C4-2B (cell line): Measurements from ENCODE around the gene DTD1.

Source experiments
- ZFX ChIP-seq: fragments of 450-650 bp; IDR thresholded peaks from 2 replicates; pipeline ENCODE4 v1.6.1; 2017
- TF ChIP-seq, protein P1 (sequence below): fragments of 450-650 bp; conservative IDR thresholded peaks from 2 replicates; pipeline ENCODE4 v1.5.1; 2017; ENCODE audit warnings: mild to moderate bottlenecking

GRCh38 chr20:18692447-18692846, 104.6 kb downstream of the DTD1 start:
- TF ChIP-seq, protein P1, sequence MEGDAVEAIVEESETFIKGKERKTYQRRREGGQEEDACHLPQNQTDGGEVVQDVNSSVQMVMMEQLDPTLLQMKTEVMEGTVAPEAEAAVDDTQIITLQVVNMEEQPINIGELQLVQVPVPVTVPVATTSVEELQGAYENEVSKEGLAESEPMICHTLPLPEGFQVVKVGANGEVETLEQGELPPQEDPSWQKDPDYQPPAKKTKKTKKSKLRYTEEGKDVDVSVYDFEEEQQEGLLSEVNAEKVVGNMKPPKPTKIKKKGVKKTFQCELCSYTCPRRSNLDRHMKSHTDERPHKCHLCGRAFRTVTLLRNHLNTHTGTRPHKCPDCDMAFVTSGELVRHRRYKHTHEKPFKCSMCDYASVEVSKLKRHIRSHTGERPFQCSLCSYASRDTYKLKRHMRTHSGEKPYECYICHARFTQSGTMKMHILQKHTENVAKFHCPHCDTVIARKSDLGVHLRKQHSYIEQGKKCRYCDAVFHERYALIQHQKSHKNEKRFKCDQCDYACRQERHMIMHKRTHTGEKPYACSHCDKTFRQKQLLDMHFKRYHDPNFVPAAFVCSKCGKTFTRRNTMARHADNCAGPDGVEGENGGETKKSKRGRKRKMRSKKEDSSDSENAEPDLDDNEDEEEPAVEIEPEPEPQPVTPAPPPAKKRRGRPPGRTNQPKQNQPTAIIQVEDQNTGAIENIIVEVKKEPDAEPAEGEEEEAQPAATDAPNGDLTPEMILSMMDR, result no peak
- no peak for TF ChIP-seq ZFX
